PC-3 (cell line): ENCODE data around the gene PSKH1. TPM values are rescaled to one million over a fixed set of nuclear protein-coding genes. Genes with fewer than 3 reads are reported as not detected.

ENCODE experiments used
- ATAC-seq: fragments of 200-7000 bp; cut with Tn5 transposase; 2 replicates; pipeline ENCODE4 v1.9.1; 2020; ENCODE audit warnings: mild to moderate bottlenecking, moderate library complexity
- BruUV-seq: library from RNA; stranded (reverse); fragments of 400-500 nt; replicated peaks from 2 replicates; lab custom pipeline; 2021; lab: Mats Ljungman, UMichigan
- CTCF ChIA-PET: fragments of 300-600 bp; sonication (Branson Sonifier 250); formaldehyde crosslinking; loops from one replicate; lab custom pipeline; 2022; ENCODE audit warnings: antibody characterized with exemption; lab: Charles Lee
- POLR2A ChIA-PET: fragments of 300-600 bp; sonication (Branson Sonifier 250); formaldehyde crosslinking; loops from one replicate; lab custom pipeline; 2022; ENCODE audit warnings: antibody characterized with exemption; ENCODE audit not compliant: unreplicated experiment; lab: Charles Lee
- DNase-seq: peaks from one replicate; pipeline ENCODE4 v3.0.0-alpha.2; 2015
- H2AFZ ChIP-seq: fragments of 300-600 bp; sonication (generic); 2 replicates; pipeline ENCODE4 v1.6.0; 2016; ENCODE audit warnings: antibody characterized with exemption, low read length
- H3F3A ChIP-seq: fragments of 300-600 bp; sonication (generic); one replicate; pipeline ENCODE4 v1.6.0; 2017; ENCODE audit warnings: antibody characterized with exemption, low read length, control low read depth, mild to moderate bottlenecking; ENCODE audit not compliant: unreplicated experiment
- H3K27ac ChIP-seq: fragments of 300-600 bp; sonication (generic); 2 replicates; pipeline ENCODE4 v1.5.1; 2016; ENCODE audit warnings: mild to moderate bottlenecking, low read length
- H3K27me3 ChIP-seq: fragments of 300-600 bp; sonication (generic); 2 replicates; pipeline ENCODE4 v1.6.1; 2016; ENCODE audit warnings: low read length, mixed read lengths
- H3K36me3 ChIP-seq: fragments of 300-600 bp; sonication (generic); 2 replicates; pipeline ENCODE4 v1.6.1; 2016; ENCODE audit warnings: low read depth, mixed run types, low read length, mixed read lengths
- H3K4me1 ChIP-seq: fragments of 300-600 bp; sonication (generic); 2 replicates; pipeline ENCODE4 v1.5.1; 2016; ENCODE audit warnings: low read length; ENCODE audit not compliant: insufficient read depth
- H3K4me2 ChIP-seq: fragments of 300-600 bp; sonication (generic); 2 replicates; pipeline ENCODE4 v1.6.0; 2016; ENCODE audit warnings: low read length
- H3K4me3 ChIP-seq: fragments of 300-600 bp; sonication (generic); 2 replicates; pipeline ENCODE4 v1.5.1; 2016; ENCODE audit warnings: mild to moderate bottlenecking, low read length, mixed read lengths
- H3K79me2 ChIP-seq: fragments of 300-600 bp; sonication (generic); 2 replicates; pipeline ENCODE4 v1.6.1; 2017; ENCODE audit warnings: low read length, mixed read lengths
- H3K9ac ChIP-seq: fragments of 300-600 bp; sonication (generic); 2 replicates; pipeline ENCODE4 v1.6.0; 2016; ENCODE audit warnings: mild to moderate bottlenecking, low read length
- H3K9me2 ChIP-seq: fragments of 300-600 bp; sonication (generic); replicated peaks from 2 replicates; pipeline ENCODE4 v1.6.1; 2016; ENCODE audit warnings: mixed run types, low read length, mixed read lengths
- H3K9me3 ChIP-seq: fragments of 300-600 bp; sonication (generic); 2 replicates; pipeline ENCODE4 v1.6.1; 2016; ENCODE audit warnings: low read length, mixed read lengths
- H4K20me1 ChIP-seq: fragments of 300-600 bp; sonication (generic); 2 replicates; pipeline ENCODE4 v1.6.1; 2016; ENCODE audit warnings: low read length, mixed read lengths
- EZH2 ChIP-seq: fragments of 300-600 bp; sonication (generic); IDR thresholded peaks from one replicate; pipeline ENCODE4 v1.6.1; 2017; ENCODE audit warnings: antibody characterized with exemption, mild to moderate bottlenecking, low read length; ENCODE audit not compliant: unreplicated experiment
- EZH2phosphoT487 ChIP-seq: fragments of 300-600 bp; sonication (generic); IDR thresholded peaks from 2 replicates; pipeline ENCODE4 v1.6.1; 2018; ENCODE audit warnings: mild to moderate bottlenecking, antibody characterized with exemption, low read length, borderline replicate concordance
- intact Hi-C: fragments of 100-400 bp; cut with micrococcal nuclease; formaldehyde crosslinking; loops from 2 replicates; pipeline ENCODE4 v1.9.0; 2023
- total RNA-seq: library from RNA; depleted of rRNA; stranded (reverse); fragments of >200 nt; gene quantifications from 2 replicates; pipeline ENCODE4 v1.2.3, GENCODE V29; 2014
- TF ChIP-seq, protein P1 (sequence below): fragments of 300-600 bp; sonication (generic); conservative IDR thresholded peaks from 2 replicates; pipeline ENCODE4 v1.5.1; 2017; ENCODE audit warnings: antibody characterized with exemption, low read depth, mild to moderate bottlenecking, low read length

The PSKH1 gene
- total RNA-seq, 1 experiment from 2014 or later, result 6.6 TPM

DNA sequence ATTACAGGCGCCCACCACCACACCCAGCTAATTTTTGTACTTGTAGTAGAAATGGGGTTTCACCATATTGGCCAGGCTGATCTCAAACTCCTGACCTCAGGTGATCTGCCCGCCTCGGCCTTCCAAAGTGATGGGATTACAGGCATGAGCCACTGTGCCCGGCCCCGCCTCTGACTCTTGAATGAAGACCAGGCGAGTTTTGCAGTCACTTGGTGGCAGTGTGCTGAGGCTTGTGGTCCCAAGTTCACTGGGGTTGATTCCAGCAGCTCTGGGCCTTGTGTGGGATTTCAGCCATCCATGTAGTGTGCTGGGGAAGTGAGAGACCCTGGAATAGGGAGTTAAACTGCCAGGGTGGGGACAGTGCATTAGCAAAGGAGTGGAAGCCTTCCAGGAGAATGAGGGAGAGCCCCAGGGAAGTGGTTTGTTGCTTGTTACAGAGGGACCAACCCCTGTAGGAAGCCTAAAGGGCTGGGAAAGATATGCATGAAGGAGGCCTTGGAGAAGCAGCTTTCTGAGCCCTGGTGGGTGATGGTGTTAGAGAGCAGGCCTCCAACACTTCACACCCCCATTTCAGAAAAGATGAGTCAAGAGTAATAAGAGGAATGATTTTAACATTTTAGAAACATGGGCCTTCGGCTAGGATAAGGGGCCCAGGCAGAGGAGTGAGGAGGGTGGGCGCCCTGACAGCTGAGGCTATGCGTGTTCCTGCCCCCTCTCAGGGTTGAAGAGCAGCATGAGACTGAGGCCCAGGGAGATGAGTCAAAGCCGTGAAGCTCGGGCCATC, 14.5 kb downstream of the PSKH1 start:
- TF ChIP-seq, protein P1, sequence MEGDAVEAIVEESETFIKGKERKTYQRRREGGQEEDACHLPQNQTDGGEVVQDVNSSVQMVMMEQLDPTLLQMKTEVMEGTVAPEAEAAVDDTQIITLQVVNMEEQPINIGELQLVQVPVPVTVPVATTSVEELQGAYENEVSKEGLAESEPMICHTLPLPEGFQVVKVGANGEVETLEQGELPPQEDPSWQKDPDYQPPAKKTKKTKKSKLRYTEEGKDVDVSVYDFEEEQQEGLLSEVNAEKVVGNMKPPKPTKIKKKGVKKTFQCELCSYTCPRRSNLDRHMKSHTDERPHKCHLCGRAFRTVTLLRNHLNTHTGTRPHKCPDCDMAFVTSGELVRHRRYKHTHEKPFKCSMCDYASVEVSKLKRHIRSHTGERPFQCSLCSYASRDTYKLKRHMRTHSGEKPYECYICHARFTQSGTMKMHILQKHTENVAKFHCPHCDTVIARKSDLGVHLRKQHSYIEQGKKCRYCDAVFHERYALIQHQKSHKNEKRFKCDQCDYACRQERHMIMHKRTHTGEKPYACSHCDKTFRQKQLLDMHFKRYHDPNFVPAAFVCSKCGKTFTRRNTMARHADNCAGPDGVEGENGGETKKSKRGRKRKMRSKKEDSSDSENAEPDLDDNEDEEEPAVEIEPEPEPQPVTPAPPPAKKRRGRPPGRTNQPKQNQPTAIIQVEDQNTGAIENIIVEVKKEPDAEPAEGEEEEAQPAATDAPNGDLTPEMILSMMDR, result no peak
- TF ChIP-seq EZH2phosphoT487 (no peak), EZH2 (no peak)
- ATAC-seq (no peak), DNase-seq (no peak)
- H3K27me3 ChIP-seq, result no peaks in the 10 kb centered on the region
- H4K20me1 ChIP-seq, result no peaks in the 10 kb centered on the region
- no peaks in the 10 kb centered on the region for H3K36me3 ChIP-seq
- H3K9me3 ChIP-seq, result no peaks in the 10 kb centered on the region
- H3K9ac ChIP-seq, result no peak overlapping the region
- no peak overlapping the region for H3K27ac ChIP-seq
- H3K4me3 ChIP-seq, result no peak overlapping the region
- no peak overlapping the region for H2AFZ ChIP-seq
- H3F3A ChIP-seq, result no peaks in the 10 kb centered on the region
- POLR2A ChIA-PET, result no interaction called here
- intact Hi-C loops, result no loop called here
- CTCF ChIA-PET, result no interaction called here
- H3K4me1 ChIP-seq, result no peaks in the 10 kb centered on the region
- H3K9me2 ChIP-seq, result no peaks in the 10 kb centered on the region
- no peaks in the 10 kb centered on the region for H3K79me2 ChIP-seq
- BruUV-seq, result no TSS peak
- H3K4me2 ChIP-seq, result no peak overlapping the region

DNA sequence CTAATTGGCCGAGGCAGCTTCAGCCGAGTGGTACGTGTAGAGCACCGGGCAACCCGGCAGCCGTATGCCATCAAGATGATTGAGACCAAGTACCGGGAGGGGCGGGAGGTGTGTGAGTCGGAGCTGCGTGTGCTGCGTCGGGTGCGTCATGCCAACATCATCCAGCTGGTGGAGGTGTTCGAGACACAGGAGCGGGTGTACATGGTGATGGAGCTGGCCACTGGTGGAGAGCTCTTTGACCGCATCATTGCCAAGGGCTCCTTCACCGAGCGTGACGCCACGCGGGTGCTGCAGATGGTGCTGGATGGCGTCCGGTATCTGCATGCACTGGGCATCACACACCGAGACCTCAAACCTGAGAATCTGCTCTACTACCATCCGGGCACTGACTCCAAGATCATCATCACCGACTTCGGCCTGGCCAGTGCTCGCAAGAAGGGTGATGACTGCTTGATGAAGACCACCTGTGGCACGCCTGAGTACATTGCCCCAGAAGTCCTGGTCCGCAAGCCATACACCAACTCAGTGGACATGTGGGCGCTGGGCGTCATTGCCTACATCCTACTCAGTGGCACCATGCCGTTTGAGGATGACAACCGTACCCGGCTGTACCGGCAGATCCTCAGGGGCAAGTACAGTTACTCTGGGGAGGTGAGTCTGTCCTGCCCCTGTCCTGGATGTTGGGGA, 16.1 kb downstream of the PSKH1 start:
- Histone ChIP-seq H3K4me3 (no peak overlapping the region), H3K27ac (no peak overlapping the region), H2AFZ (no peak overlapping the region), H3K9ac (no peak overlapping the region), H3K36me3 (no peaks in the 10 kb centered on the region), H3K4me1 (no peaks in the 10 kb centered on the region), H3K9me3 (no peaks in the 10 kb centered on the region), H4K20me1 (no peaks in the 10 kb centered on the region), H3F3A (no peaks in the 10 kb centered on the region), H3K9me2 (no peaks in the 10 kb centered on the region), H3K79me2 (no peaks in the 10 kb centered on the region), H3K27me3 (no peaks in the 10 kb centered on the region), H3K4me2 (no peak overlapping the region)
- intact Hi-C loops, result no loop called here
- CTCF ChIA-PET, result no interaction called here
- POLR2A ChIA-PET, result no interaction called here
- no peak for ATAC-seq
- BruUV-seq, result TSS peak; percentile 30
- no peak for DNase-seq
- TF ChIP-seq, protein P1, result no peak
- TF ChIP-seq EZH2, result no peak
- no peak for TF ChIP-seq EZH2phosphoT487

DNA sequence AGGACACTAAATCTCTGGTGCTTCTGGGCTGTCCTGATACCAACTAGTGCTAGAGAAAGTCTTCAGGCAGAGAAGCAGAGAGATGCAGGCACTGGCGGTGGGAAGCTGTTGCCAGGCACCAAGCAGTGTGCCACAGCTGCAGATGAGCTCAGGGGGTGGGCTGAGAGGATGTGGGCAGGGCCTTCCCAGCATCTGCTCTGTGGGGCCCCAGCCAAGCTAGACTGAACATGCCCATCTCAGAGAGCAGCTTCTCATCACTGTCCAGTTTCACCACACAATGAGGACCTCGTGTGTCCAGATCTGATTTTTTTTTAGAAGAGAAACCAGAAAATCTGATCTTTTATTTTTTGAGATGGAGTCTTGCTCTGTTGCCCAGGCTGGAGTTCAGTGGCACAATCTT, 17.1 kb downstream of the PSKH1 start:
- H3K4me3 ChIP-seq, result no peak overlapping the region
- ATAC-seq, result no peak
- no peaks in the 10 kb centered on the region for H3F3A ChIP-seq
- H3K4me2 ChIP-seq, result no peak overlapping the region
- BruUV-seq, result no TSS peak
- no peaks in the 10 kb centered on the region for H3K79me2 ChIP-seq
- H3K27ac ChIP-seq, result no peak overlapping the region
- CTCF ChIA-PET, result no interaction called here
- no peaks in the 10 kb centered on the region for H3K36me3 ChIP-seq
- no peak overlapping the region for H3K9ac ChIP-seq
- DNase-seq, result no peak
- no peaks in the 10 kb centered on the region for H3K27me3 ChIP-seq
- H3K4me1 ChIP-seq, result no peaks in the 10 kb centered on the region
- POLR2A ChIA-PET, result no interaction called here
- no peaks in the 10 kb centered on the region for H3K9me2 ChIP-seq
- no peaks in the 10 kb centered on the region for H4K20me1 ChIP-seq
- intact Hi-C loops, result no loop called here
- no peak for TF ChIP-seq EZH2phosphoT487
- H2AFZ ChIP-seq, result no peak overlapping the region
- H3K9me3 ChIP-seq, result no peaks in the 10 kb centered on the region
